ENCODE results near the gene FILIP1L. TPM values are rescaled to one million over a fixed set of nuclear protein-coding genes. Genes with fewer than 3 reads are reported as not detected.
A peak's percentile ranks its signal among the peaks of the same experiment; 100 is the strongest.

The FILIP1L gene
- total RNA-seq (2021; fragmentation: NEBNext Ultra II Directional; extraction: Animal tissue kit (Norgen Biotek cat#: 25700)) (0.09 and 0.33 TPM in 2 replicates), polyA plus RNA-seq (2011; rRNA removed) (0.06 TPM in 1 of 2 replicates, not detected in the other), polyA minus RNA-seq (2011; rRNA and poly(A)+ RNA removed) (0.09 TPM in 1 of 2 replicates, not detected in the other)
- 0.13 TPM for polyA plus RNA-seq (2011; cell fraction: cytosol; rRNA removed)
- not detected for polyA plus RNA-seq (2011; cell fraction: nucleus; rRNA removed)
- polyA plus RNA-seq (2012, experiment 1 of 2), result 0.41 to 1.3 TPM (median 0.62 TPM) in 4 replicates
- polyA plus RNA-seq (2012, experiment 2 of 2), result not detected
- 0.08 TPM for polyA plus RNA-seq (2013, experiment 1 of 2)
- 0.07 TPM for polyA plus RNA-seq (2013, experiment 2 of 2)
- polyA minus RNA-seq (2011; cell fraction: cytosol; rRNA and poly(A)+ RNA removed), result not detected
- 0.30 TPM for polyA minus RNA-seq (2011; cell fraction: nucleus; rRNA and poly(A)+ RNA removed)
- long read RNA-seq, experiment 1, result 0 reads
- long read RNA-seq, experiment 2, result 0 reads

- CTCF ChIA-PET (ENCODE audit: partially characterized antibody), result no interaction called here
Measured at GRCh38 chr3:100114413-100115030, at the start of gene FILIP1L. FILIP1L (minus strand) TSS chr3:100114501.

More at GRCh38 chr3:100114413-100115030, at the start of gene FILIP1L:
- no peak within 1 kb of the TSS for H3K18ac ChIP-seq (ENCODE audit: extremely low read depth, low read length)
- H3K4me3 ChIP-seq (ENCODE audit: extremely low read depth in 1 of 4, insufficient read depth in 2 of 4, low read depth in 3 of 4, low read length in 4 of 4), result no peak within 1 kb of the TSS
- no peak within 1 kb of the TSS for H2AFZ ChIP-seq (ENCODE audit: low read length)
- H3K23me2 ChIP-seq (ENCODE audit: low read depth, low read length), result no peaks in the 10 kb centered on the region
- no peak within 1 kb of the TSS for H3K56ac ChIP-seq (replicated peaks; ENCODE audit: insufficient read length, low read depth, low read length)
- POLR2A ChIA-PET (ENCODE audit: partially characterized antibody), result interaction anchor here (1.1 to 1.3 kb wide), 2 partner anchors 11 to 14 kb away, joined by 3 read pairs; no protein-coding TSS in a partner anchor
- no peak within 1 kb of the TSS for H3K23ac ChIP-seq (ENCODE audit: insufficient read length)
- H4K5ac ChIP-seq (ENCODE audit: insufficient read length, low read depth, low read length), result no peak within 1 kb of the TSS
- DNase-seq (ENCODE audit: low read depth in 1 of 2, low spot score in 2 of 2) (no peak), FAIRE-seq (no peak)
- TF ChIP-seq NANOG (IDR thresholded peaks at IDR 0.05; ENCODE audit: insufficient read depth, low read depth, low read length, poor library complexity, severe bottlenecking) (no peak), JUND (IDR thresholded peaks at IDR 0.05; ENCODE audit: low read length) (no peak), CHD1 (IDR thresholded peaks at IDR 0.05; ENCODE audit: low read depth, low read length) (no peak), HDAC6 (IDR thresholded peaks at IDR 0.05; ENCODE audit: low read depth, low read length) (no peak), KDM4A (IDR thresholded peaks at IDR 0.05; ENCODE audit: low read depth, low read length, severe bottlenecking) (no peak), SUZ12 (IDR thresholded peaks at IDR 0.05; ENCODE audit: low read length) (no peak), MAX (IDR thresholded peaks at IDR 0.05) (no peak), RAD21 (IDR thresholded peaks at IDR 0.05 in 1 of 2, conservative IDR thresholded peaks at IDR 0.05 in 1 of 2; ENCODE audit: low read depth in 2 of 2, low read length in 2 of 2) (no peak), NRF1 (IDR thresholded peaks at IDR 0.05; ENCODE audit: low read depth, low read length) (no peak), EGR1 (IDR thresholded peaks at IDR 0.05; ENCODE audit: borderline replicate concordance, low read depth, low read length) (no peak), POU5F1 (IDR thresholded peaks at IDR 0.05; ENCODE audit: low read depth, low read length) (no peak)
- peak within 1 kb of the TSS; percentile 68; the same call in 1 of the 2 replicates for H4K8ac ChIP-seq (ENCODE audit: extremely low read depth, insufficient read depth, low read length)
- no peak within 1 kb of the TSS for H3K4me2 ChIP-seq (ENCODE audit: insufficient read depth in 1 of 2, low read depth in 2 of 2, low read length in 2 of 2)
- H3K9me3 ChIP-seq (ENCODE audit: insufficient read depth in 2 of 2, low read depth in 1 of 2, low read length in 1 of 2), result no peaks in the 10 kb centered on the region
- H3K79me1 ChIP-seq (ENCODE audit: low read depth, low read length), result no peaks in the 10 kb centered on the region
- no peaks in the 10 kb centered on the region for H4K20me1 ChIP-seq (replicated peaks in 1 of 2; ENCODE audit: control insufficient read depth in 1 of 2, insufficient read depth in 2 of 2, low read length in 2 of 2)
- no peak within 1 kb of the TSS for H2BK20ac ChIP-seq (ENCODE audit: low read length)
- no peaks in the 10 kb centered on the region for H3K4me1 ChIP-seq (replicated peaks in 1 of 4; ENCODE audit: control insufficient read depth in 3 of 4, insufficient read depth in 4 of 4, low read length in 3 of 4)
- H3K9ac ChIP-seq (replicated peaks in 1 of 4; ENCODE audit: extremely low read depth in 1 of 4, low read depth in 3 of 4, low read length in 3 of 4), result 0 out of 7 replicates have a peak within 1 kb of the TSS, but pooled peaks of 1 of the 4 experiments have one; percentile 15
- no peak within 1 kb of the TSS for H3K14ac ChIP-seq (ENCODE audit: insufficient read length)
- H4K91ac ChIP-seq (replicated peaks; ENCODE audit: insufficient read length, low read length), result no peak within 1 kb of the TSS
- 95% methylated on average over 7 of the region's 7 CpGs; no CpG with 5 or more reads in 1 of the 2 experiments for WGBS, 2 experiments (ENCODE audit: extremely low coverage in 1 of 2, insufficient coverage in 1 of 2, insufficient read length in 1 of 2, insufficient replicate concordance in 2 of 2, low coverage in 1 of 2, low lambda C conversion rate in 2 of 2, missing lambda C conversion rate in 1 of 2)
- H2AK5ac ChIP-seq (ENCODE audit: low read depth, low read length), result no peak within 1 kb of the TSS
- no peak within 1 kb of the TSS for H3K4ac ChIP-seq (replicated peaks; ENCODE audit: insufficient read length, low read depth, low read length)
- no peak within 1 kb of the TSS for H2BK120ac ChIP-seq (replicated peaks; ENCODE audit: low read depth, low read length)
- no peaks in the 10 kb centered on the region for H3K36me3 ChIP-seq (ENCODE audit: control insufficient read depth in 2 of 4, insufficient read depth in 4 of 4, low read length in 3 of 4)
- no peak within 1 kb of the TSS for H3K27ac ChIP-seq (ENCODE audit: low read depth, low read length)
- no peak within 1 kb of the TSS for H2BK12ac ChIP-seq (ENCODE audit: low read depth, low read length)
- H3K79me2 ChIP-seq (ENCODE audit: control insufficient read depth in 1 of 2, insufficient read depth in 2 of 2, low read length in 2 of 2), result no peaks in the 10 kb centered on the region
- no peak within 1 kb of the TSS for H2BK5ac ChIP-seq (ENCODE audit: low read depth, low read length)
- no peaks in the 10 kb centered on the region for H3K27me3 ChIP-seq (replicated peaks in 1 of 4; ENCODE audit: control insufficient read depth in 3 of 4, extremely low read depth in 1 of 4, insufficient read depth in 3 of 4, low read length in 3 of 4)
- H2BK15ac ChIP-seq (ENCODE audit: low read length), result no peak within 1 kb of the TSS

Measured in H1 (cell line).